Ramos (cell line): ENCODE results near the gene TMEM51.

ENCODE experiments used
- in situ Hi-C: fragments of 300-500 bp; cut with MboI; formaldehyde crosslinking; loops from one replicate; pipeline ENCODE4 v1.14.3; 2022; ENCODE audit warnings: low sequenced_read_pairs; ENCODE audit not compliant: unreplicated experiment

TMEM51 gene

DNA sequence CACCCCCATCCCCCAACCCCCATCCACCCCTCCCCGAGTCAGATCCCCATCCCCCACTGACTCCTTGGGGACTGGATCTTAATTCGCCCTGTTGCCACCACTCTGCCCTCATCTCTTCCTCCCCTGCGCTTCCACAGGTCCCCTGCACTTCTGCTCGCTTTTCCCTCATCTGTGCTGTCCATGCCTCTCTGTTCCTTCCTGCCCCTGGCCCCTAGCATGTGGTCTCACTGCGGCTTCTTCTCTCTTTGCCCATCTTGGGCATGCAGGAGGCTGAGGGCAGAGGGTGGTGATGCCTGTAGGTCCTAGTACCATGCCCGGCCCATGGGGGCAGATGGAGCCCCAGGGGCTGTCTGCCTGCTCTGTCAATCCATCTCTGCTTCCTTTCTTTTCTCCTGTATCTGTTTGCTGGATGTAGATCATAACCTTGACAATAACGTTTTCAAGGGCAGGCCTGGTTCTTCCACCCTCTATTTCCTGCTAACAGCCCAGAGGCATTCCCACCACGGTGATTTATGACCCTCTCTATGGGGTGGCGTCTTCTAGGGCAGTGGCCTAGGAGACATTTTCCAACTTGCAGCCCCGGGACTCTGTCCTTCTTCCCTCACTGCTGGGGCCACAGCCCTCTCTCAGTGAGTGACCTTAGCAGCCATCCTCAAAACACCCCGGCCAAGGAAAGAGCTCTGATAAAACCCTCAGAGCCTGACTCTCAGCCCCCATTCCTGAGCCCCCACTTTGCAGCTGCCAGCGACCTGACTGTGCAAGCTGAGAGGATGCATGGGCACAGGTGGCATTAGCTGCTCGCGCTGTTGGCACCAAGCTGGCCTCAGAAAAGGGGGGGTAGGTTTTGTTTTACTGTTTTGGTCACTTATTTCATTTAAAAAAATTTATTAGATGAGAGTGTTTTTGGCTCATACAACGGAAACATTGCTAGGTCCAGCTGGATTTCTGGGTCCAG lies 33.9 kb downstream of the TMEM51 start:
- in situ Hi-C loops = no loop called here

DNA sequence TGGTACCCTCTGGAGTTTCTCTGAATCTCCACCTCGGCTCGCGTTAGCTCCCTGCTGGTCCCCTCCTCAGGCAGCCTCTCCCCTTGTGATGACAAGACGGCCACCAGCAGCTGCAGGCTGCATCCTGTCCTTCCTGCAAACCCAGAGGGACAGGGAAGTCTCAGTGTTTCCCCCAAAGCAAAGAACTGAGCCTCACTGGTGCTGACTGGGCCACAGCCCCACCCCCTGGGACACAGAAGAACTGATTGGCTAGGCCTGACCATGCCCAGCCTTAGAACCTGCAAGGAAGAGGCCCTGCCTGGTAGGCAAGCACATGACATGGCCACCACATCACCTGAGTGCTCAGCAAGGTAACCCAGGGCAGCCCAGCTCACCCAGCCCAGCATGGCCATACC lies 34.6 kb downstream of the TMEM51 start:
- in situ Hi-C loops = no loop called here

DNA sequence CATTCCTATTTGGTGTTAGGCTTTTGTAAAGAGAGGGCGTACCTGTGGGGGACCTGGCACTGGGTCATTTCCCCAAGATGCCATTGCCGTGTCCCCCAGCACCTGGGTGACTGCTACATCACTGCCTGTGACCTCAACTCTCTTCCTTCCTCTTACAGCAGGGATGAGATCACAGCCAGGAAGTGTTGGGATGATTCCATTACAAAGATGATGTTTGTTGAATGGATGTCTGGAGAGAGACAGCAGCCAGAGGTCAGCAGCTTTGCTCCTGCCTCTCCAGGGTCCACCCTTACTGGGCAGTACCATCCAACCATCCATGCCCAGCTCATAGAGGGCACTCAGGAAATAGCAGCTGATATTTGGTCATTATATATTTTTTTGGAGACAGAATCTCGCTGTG lies 35.1 kb downstream of the TMEM51 start:
- in situ Hi-C loops = no loop called here

DNA sequence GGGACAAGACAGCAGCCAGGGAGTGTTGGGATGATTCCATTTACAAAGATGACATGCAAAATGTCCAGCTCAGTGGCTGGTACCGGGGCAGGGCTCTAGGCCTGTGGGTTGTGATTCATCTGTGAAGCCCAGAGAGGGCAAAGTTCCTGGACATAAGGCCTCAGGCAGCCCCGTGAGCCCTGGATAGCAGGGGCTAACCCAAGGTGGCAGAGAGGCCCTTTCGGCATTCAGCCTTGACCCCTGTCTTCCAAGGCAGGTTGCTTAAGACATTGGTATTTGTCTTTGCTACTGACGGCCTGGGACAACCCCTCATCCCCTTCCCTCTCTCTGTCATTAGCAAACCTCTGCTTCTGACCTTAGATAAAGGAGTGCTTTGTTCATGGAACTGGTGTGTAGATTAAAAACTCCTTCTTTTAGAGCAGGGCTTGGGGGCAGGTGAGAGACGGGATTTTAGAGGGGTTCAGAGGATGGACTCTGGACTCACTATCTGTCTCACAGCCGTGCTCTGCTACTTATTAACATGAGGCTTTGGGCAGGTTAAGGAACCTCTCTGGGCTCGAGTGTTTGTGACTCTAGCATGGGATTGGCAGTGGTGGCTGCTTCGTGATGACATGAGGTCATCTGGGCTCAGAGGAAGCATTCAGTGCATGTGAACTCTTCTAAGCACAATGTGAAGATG lies 36.3 kb downstream of the TMEM51 start:
- in situ Hi-C loops = no loop called here

DNA sequence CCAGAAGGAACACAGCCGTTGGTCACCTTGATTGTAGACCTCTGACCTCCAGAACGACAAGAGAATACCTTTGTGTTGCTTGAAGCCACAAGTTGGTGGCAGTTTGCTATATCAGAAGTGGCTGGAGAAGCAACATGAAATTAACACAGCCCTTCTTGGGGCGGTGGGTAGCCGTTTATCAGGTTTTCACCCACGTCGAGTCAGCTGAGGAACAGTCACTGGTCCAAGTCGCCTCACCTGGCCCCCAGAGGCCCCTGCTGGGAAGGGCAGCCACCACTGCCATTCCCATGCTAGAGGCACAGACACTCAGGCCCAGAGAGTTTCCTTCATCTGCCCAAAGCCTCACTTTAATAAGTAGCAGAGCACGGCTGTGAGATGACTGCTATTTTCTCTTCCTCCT lies 37.7 kb downstream of the TMEM51 start:
- in situ Hi-C loops = no loop called here

GRCh38 chr1:15191770-15192169 lies 38.2 kb downstream of the TMEM51 start:
- in situ Hi-C loops = no loop called here

DNA sequence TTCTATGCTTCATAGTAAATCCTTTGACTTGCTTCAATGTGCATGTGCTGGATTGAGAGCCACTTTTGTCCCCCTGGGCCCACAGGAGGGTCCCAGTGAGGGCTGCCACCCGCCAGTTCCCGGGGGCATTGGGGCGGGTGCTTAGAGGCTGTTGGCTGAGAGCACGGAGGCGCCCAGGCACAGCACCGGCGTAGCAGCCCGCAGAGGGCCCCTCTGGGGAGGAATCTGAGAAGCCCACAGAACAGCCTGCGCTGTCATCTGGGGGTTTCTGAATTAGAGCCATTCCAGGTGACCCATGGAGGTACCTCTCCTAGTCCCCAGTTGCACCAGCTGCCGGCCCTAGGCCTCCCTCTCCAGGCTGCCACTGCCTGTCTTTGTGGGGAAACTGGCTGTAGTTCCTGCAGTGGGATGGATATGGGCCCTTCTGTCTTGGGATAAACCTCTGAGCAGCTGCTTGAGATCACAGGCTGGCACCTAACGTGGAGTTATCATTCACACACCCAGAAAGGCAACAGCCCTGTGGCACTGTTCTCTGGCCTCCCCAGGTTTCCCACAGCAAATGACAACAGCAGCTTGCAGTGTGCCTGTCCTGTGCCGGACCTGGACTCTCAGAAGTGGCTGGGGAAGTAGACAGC lies 39.5 kb downstream of the TMEM51 start:
- in situ Hi-C loops = no loop called here

DNA sequence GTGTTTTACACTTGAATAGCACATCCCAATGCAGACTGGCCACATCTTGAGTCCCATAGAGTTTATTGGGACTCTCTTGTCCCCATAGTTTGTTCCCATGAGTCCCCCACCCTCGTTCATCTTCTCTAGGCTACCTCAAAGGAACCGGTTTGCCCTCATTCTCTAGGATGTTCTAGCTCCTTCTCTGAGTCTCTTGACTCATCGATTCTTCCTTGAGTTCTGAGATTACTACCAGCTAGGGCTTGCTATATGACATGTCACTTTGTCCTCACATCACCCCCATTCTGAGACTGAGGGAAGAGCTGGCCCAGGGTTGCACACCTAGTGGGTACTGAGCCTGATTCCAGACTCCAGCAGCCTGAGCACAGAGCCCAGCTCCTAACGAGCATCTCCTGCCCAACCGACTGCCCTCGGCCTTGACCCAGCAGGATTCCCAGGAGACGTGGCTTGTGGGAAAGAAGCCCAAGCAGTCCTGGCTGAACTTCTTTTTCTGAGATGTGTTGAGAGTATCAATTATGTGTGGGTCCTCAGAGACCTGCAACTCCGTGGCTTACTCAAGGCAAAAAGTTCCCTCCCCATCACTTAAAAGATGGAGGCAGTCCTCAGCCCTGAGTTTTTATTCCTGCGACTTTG lies 42.0 kb downstream of the TMEM51 start:
- in situ Hi-C loops = no loop called here

DNA sequence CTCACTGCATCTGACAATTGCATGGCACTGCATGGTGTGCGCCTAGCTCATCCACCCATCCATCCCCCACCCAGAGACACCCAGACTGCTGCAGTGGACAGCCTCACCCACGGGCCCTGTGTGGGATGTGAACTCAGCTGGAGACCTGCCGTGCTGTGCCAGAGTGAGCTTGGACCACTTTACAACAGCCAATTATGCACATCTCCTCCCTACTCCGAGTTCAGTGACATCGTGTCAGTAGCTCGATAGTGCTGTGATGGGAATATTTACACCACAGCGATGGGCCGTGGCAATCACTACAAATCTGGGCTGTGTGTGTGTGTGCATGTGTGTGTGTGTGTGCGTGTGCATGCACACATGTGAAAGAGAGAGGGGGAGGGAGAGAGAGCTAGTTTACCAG lies 42.5 kb downstream of the TMEM51 start:
- in situ Hi-C loops = no loop called here

DNA sequence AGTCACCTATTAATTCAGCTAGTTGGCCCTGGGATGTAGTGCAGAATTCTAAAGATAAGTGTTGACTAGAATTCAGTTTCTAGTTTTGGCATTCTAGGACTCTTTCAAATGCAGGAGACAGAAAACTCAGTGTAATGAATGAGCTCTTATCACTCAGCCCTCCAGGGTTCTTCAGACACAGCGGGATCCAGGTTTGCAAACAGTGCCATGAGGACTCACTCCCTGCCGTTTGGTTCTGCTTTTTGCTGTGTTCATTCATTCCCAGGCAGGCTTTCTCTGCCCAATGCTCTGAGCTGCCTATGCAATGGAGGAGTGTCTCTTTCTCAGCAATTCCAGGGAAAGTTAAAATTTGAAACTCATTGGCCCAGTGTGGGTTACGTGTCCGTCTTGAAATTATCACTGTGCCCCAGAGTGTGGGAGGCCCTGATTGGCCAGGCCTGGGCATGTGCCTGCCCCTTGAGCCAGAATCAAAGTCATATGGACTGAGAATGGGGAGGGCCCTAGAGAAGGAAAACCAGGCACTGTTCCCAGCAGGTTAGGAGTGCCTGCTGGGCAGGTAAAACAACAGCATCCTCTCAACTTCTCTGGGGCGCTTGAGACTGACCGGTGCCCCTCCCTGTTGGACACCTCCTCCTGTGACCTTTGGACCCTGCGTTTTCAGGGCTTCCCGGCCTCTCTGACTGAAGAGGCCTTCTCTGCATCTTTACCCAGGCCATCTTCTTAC lies 43.4 kb downstream of the TMEM51 start:
- in situ Hi-C loops = no loop called here

DNA sequence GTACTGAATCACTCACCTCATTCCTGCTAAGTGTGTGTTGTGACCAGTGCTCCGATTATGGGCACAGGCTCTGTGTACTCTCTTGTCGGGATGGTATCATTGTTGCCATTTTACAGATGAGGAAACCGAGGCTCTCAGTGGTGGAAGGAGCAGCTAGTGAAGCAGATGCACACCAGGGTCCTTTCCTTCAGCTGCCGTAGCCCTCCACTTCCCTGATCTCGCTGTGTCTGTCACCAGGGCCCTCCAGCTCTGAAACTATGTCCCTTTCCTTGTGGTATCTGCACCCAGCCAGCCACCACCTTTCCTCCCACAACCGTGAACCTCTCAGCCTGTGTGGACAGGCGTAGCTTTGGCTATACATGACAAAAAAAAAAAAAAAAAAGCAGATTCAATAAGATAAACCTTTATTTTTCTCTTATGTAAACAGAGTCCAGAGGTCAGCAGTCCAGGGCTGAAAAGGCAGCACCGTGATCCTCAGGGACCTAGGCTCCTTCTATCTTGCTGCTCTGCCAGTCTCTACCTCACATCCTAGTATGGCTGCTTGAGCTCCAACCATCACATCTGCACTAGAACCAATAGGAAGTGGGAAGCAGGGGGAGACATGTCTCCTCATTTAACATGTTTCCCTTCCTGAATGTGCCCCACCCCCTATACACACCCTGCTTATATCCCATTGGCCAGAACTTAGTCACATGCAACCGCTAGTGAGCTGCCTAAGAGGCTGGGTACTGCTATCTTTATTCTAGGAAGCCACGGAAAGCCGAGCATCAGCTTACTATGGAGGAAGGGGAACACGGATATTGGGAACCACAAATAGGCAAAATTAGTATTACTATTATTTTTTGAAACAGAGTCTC lies 44.3 kb downstream of the TMEM51 start:
- in situ Hi-C loops = no loop called here

DNA sequence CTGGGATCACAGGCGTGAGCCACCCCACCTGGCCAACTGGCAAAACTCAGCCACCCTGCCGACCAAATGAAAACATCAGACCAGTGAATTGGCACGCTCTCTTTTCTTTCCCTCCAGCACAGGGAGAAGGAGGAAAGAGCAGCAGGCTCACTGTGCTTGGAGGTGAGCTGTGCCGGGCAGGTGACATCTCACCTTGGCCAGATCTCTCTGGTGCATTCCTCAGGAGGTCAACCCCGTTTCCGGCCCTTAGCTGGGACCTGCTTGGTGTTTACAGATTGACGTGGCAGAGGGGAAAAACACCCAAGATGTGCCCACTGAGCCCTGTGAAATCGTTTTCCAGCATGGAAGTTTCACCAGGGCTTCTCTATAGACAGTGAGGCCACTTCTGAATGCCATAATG lies 45.1 kb downstream of the TMEM51 start:
- in situ Hi-C loops = no loop called here

GRCh38 chr1:15201221-15201620 lies 47.7 kb downstream of the TMEM51 start:
- in situ Hi-C loops = no loop called here

GRCh38 chr1:15201849-15202551 lies 48.5 kb downstream of the TMEM51 start:
- in situ Hi-C loops = no loop called here

DNA sequence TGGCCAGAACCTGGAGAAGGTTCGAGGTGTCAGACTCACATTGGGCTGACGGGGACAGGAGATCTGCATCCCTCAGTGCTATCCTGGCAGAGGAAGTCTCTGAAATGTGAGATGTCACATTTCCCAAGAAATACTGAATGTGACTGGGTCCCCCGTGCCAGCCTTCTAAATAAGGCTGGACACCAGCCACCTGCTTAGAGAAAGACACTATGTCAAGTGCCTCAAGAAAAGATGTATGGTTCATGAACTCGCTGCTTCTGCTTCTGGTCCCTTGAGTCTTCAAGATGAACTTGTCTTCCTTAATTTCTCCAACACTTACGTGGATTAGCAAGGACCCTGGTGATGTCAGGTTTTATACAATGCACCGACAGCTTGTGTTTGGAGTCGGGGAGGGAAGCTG lies 51.4 kb downstream of the TMEM51 start:
- in situ Hi-C loops = no loop called here

DNA sequence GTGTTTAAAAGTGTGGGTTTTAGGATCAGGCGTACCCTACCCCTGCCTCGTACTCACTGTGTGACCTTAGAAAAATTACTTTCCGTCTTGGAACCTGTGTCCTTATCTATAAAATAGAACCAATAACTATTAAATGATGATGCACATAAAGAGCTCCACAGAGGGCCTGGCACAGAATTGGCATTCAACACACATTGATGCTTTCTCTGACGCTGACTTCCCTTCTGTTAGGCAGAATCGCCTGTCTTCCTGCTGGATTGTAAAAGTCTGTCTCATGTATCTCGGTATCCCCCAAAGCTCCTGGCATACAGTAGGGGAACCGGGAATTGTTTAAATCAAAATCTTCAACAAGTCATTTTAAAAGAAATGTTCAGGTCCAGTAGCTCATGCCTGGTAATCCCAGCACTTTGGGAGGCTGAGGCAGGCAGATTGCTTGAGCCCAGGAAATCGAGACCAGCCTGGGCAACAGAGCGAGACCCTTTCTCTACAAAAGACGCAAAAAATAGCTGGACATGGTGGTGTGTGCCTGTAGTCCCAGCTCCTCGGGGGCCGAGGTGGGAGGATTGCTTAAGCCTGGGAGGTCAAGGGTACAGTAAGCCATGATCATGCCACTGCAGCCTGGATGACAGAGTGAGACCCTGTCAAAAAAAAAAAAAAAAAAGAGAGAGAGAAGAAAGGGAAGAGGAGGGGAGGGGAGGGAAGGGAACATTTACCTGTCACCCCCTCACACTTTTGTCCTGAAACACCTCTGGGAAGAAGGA lies 52.2 kb downstream of the TMEM51 start:
- in situ Hi-C loops = no loop called here

GRCh38 chr1:15206418-15207030 lies 53.0 kb downstream of the TMEM51 start:
- in situ Hi-C loops = no loop called here
